AG10803 (cell line): ENCODE data around the gene TFR2.

ENCODE experiments used
- DNase-seq: peaks from one replicate; pipeline ENCODE4 v3.0.0; 2010; ENCODE audit warnings: low read depth
- H3K4me3 ChIP-seq: 2 replicates; pipeline ENCODE4 v1.5.1; 2011; ENCODE audit warnings: mild to moderate bottlenecking, low read length, control low read depth
- CTCF ChIP-seq: conservative IDR thresholded peaks from 2 replicates; pipeline ENCODE4 v1.5.1; 2011; ENCODE audit warnings: mild to moderate bottlenecking, low read length, control low read depth, inconsistent platforms

The TFR2 gene

GRCh38 chr7:100606313-100606712, 35.0 kb downstream of the TFR2 start:
- no peak for DNase-seq
- TF ChIP-seq CTCF = no peak
- H3K4me3 ChIP-seq = no peak overlapping the region

- no peak for TF ChIP-seq CTCF
- peak overlapping the region; percentile 97 for H3K4me3 ChIP-seq
- no peak for DNase-seq
Observed at GRCh38 chr7:100604976-100605911, 36.1 kb downstream of the TFR2 start.

DNA sequence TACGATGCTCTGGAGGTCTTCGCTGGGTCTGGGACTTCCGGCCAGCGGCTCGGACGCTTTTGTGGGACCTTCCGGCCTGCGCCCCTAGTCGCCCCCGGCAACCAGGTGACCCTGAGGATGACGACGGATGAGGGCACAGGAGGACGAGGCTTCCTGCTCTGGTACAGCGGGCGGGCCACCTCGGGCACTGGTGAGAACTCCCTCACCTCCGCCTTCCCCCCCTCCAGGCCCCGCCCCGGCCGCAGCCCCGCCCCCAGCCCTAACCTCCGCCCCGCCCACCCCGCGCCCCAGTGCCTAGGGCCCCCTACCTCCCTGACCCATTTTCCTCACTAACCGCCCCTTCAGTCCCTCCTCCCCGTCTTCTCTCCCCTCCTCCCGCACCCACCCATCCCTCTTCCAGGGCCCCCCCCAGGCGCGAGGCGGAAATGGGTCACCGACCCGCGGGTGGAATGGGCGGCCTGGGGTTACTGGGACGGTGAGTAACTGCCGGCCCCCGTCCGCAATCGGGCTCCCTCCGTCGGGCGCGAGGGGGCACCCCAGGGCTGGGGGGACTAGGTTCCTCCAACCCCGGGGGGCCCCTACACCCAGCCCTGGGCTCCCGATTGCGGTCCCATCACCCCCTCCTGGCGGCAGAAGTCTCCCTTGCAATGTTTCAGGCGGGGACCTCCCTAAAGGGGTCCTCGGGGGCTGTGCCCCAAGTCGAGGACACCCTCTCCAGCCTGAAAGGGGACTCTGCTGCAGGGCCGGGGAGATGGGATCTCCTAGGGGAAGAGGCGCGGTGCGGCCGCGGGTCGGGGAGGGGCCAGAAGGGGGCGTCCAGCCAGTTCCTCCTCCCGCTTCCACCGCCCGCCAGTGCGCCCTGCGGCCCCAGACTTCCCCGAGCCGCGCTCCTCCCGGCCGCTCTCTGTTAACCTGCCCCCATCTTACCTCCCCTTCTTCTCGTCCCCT, 37.0 kb downstream of the TFR2 start:
- DNase-seq = peak; percentile 53
- peak; percentile 27 for TF ChIP-seq CTCF
- peak overlapping the region; percentile 97 for H3K4me3 ChIP-seq

- DNase-seq = no peak
- H3K4me3 ChIP-seq = peak overlapping the region; percentile 97
Observed at GRCh38 chr7:100603726-100604027, 37.7 kb downstream of the TFR2 start.

GRCh38 chr7:100602889-100603725, 38.2 kb downstream of the TFR2 start:
- peak overlapping the region; percentile 97 for H3K4me3 ChIP-seq
- peak; percentile 89 for DNase-seq
- no peak for TF ChIP-seq CTCF

More at GRCh38 chr7:100603726-100604027, 37.7 kb downstream of the TFR2 start:
- no peak for TF ChIP-seq CTCF

DNA sequence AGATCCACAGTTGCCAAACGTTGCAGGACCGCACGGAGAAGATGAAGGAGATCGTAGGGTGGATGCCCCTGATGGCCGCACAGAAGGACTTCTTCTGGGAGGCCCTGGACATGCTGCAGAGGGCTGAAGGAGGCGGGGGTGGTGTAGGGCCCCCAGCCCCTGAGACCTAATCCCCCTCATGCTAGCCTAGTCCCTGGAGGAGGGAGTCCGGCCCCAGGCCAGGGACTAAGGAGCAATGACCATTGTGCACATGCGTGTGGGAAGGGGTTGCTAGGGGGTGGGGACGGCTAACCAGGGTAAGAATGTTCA, 40.7 kb downstream of the TFR2 start:
- no peak overlapping the region for H3K4me3 ChIP-seq
- TF ChIP-seq CTCF = no peak
- no peak for DNase-seq
